NT2/D1 (cell line): ENCODE results near the gene HEBP1.

Experiments used
- DNase-seq: peaks from one replicate; pipeline ENCODE4 v3.0.0-alpha.2; 2011; ENCODE audit warnings: low read depth, low spot score
- H3K27me3 ChIP-seq: 2 replicates; pipeline ENCODE4 v1.6.0; 2011; ENCODE audit warnings: mild to moderate bottlenecking; ENCODE audit not compliant: insufficient read length, insufficient read depth
- H3K36me3 ChIP-seq: 2 replicates; pipeline ENCODE4 v1.6.1; 2011; ENCODE audit warnings: mild to moderate bottlenecking, low read length, mixed read lengths; ENCODE audit not compliant: insufficient read depth, insufficient read length
- H3K4me1 ChIP-seq: 2 replicates; pipeline ENCODE4 v1.5.1; 2011; ENCODE audit not compliant: insufficient read depth, insufficient read length
- H3K4me3 ChIP-seq: 2 replicates; pipeline ENCODE4 v1.5.1; 2011; ENCODE audit warnings: low read depth; ENCODE audit not compliant: insufficient read length
- H3K9ac ChIP-seq: 2 replicates; pipeline ENCODE4 v1.6.0; 2011; ENCODE audit warnings: low read depth; ENCODE audit not compliant: insufficient read length
- H3K9me3 ChIP-seq: 2 replicates; pipeline ENCODE4 v1.5.1; 2011; ENCODE audit warnings: mild to moderate bottlenecking, low read length; ENCODE audit not compliant: insufficient read depth
- SUZ12 ChIP-seq: IDR thresholded peaks from 2 replicates; pipeline ENCODE4 v1.6.1; 2011; ENCODE audit not compliant: insufficient read length, insufficient read depth; ENCODE audit errors: extremely low read depth
- YY1 ChIP-seq: IDR thresholded peaks from 2 replicates; pipeline ENCODE4 v1.6.1; 2011; ENCODE audit not compliant: insufficient read length, insufficient read depth
- ZNF274 ChIP-seq: IDR thresholded peaks from 2 replicates; pipeline ENCODE4 v1.6.1; 2011; ENCODE audit warnings: mild to moderate bottlenecking, low read depth, low read length

The HEBP1 gene

GRCh38 chr12:12946686-12947355, 53.2 kb downstream of the HEBP1 start:
- H3K9me3 ChIP-seq, result no peaks in the 10 kb centered on the region
- no peak for DNase-seq
- no peaks in the 10 kb centered on the region for H3K27me3 ChIP-seq
- no peaks in the 10 kb centered on the region for H3K36me3 ChIP-seq
- no peak for TF ChIP-seq SUZ12
- TF ChIP-seq ZNF274, result no peak
- TF ChIP-seq YY1, result no peak
- no peaks in the 10 kb centered on the region for H3K4me1 ChIP-seq
- no peak overlapping the region for H3K4me3 ChIP-seq
- H3K9ac ChIP-seq, result no peak overlapping the region

- no peak for DNase-seq
- Histone ChIP-seq H3K4me1 (no peaks in the 10 kb centered on the region), H3K9me3 (no peaks in the 10 kb centered on the region), H3K27me3 (no peaks in the 10 kb centered on the region), H3K9ac (no peak overlapping the region), H3K36me3 (no peaks in the 10 kb centered on the region), H3K4me3 (no peak overlapping the region)
- no peak for TF ChIP-seq ZNF274
- TF ChIP-seq SUZ12, result no peak
- no peak for TF ChIP-seq YY1
Measured at GRCh38 chr12:12945591-12945990, 54.5 kb downstream of the HEBP1 start.

- no peak overlapping the region for H3K9ac ChIP-seq
- TF ChIP-seq YY1 (no peak), ZNF274 (no peak), SUZ12 (no peak)
- DNase-seq, result no peak
- H3K4me1 ChIP-seq, result no peaks in the 10 kb centered on the region
- no peaks in the 10 kb centered on the region for H3K27me3 ChIP-seq
- no peaks in the 10 kb centered on the region for H3K36me3 ChIP-seq
- H3K4me3 ChIP-seq, result no peak overlapping the region
- H3K9me3 ChIP-seq, result no peaks in the 10 kb centered on the region
Measured at GRCh38 chr12:12943586-12944260, 56.3 kb downstream of the HEBP1 start.

- Histone ChIP-seq H3K4me1 (no peaks in the 10 kb centered on the region), H3K4me3 (no peak overlapping the region), H3K9me3 (no peaks in the 10 kb centered on the region), H3K9ac (no peak overlapping the region), H3K27me3 (no peaks in the 10 kb centered on the region), H3K36me3 (no peaks in the 10 kb centered on the region)
- TF ChIP-seq ZNF274 (no peak), SUZ12 (no peak), YY1 (no peak)
- no peak for DNase-seq
Measured at GRCh38 chr12:12941450-12942350, 58.4 kb downstream of the HEBP1 start.

- Histone ChIP-seq H3K4me3 (no peak overlapping the region), H3K27me3 (no peaks in the 10 kb centered on the region), H3K9ac (no peak overlapping the region), H3K4me1 (no peaks in the 10 kb centered on the region), H3K36me3 (no peaks in the 10 kb centered on the region), H3K9me3 (no peaks in the 10 kb centered on the region)
- DNase-seq, result no peak
- no peak for TF ChIP-seq YY1
- TF ChIP-seq SUZ12, result no peak
- no peak for TF ChIP-seq ZNF274
Measured at GRCh38 chr12:12939888-12940287, 60.2 kb downstream of the HEBP1 start.

- H3K9ac ChIP-seq, result no peak overlapping the region
- H3K4me3 ChIP-seq, result no peak overlapping the region
- DNase-seq, result no peak
- no peaks in the 10 kb centered on the region for H3K27me3 ChIP-seq
- no peaks in the 10 kb centered on the region for H3K4me1 ChIP-seq
- H3K36me3 ChIP-seq, result no peaks in the 10 kb centered on the region
- H3K9me3 ChIP-seq, result no peaks in the 10 kb centered on the region
- TF ChIP-seq YY1 (no peak), ZNF274 (no peak), SUZ12 (no peak)
Measured at GRCh38 chr12:12938541-12938940, 61.5 kb downstream of the HEBP1 start.

GRCh38 chr12:12936983-12937491, 63.0 kb downstream of the HEBP1 start:
- Histone ChIP-seq H3K4me3 (no peak overlapping the region), H3K27me3 (no peaks in the 10 kb centered on the region), H3K36me3 (no peaks in the 10 kb centered on the region), H3K4me1 (no peaks in the 10 kb centered on the region), H3K9ac (no peak overlapping the region), H3K9me3 (no peaks in the 10 kb centered on the region)
- TF ChIP-seq ZNF274, result no peak
- no peak for TF ChIP-seq SUZ12
- no peak for TF ChIP-seq YY1
- no peak for DNase-seq
